ENCODE results near the gene IFI16.

The IFI16 gene

GRCh38 chr1:159084867-159085266 is 75.2 kb downstream of the IFI16 start:
- Histone ChIP-seq H3K27me3 (ENCODE audit: control insufficient read depth in 3 of 3, insufficient read depth in 3 of 3, low read depth in 1 of 3, low read length in 3 of 3) (no peaks in the 10 kb centered on the region), H3K36me3 (replicated peaks in 1 of 2; ENCODE audit: control insufficient read depth in 2 of 2, insufficient read depth in 2 of 2, low read length in 2 of 2) (no peaks in the 10 kb centered on the region), H2BK120ac (ENCODE audit: low read depth, low read length) (no peak overlapping the region), H3K14ac (ENCODE audit: low read length) (no peak overlapping the region), H2AFZ (ENCODE audit: low read length) (no peak overlapping the region), H2BK12ac (ENCODE audit: low read length) (no peak overlapping the region), H3K4ac (ENCODE audit: low read length) (no peak overlapping the region), H3K27ac (replicated peaks; ENCODE audit: low read length) (no peak overlapping the region), H3K4me1 (ENCODE audit: control insufficient read depth in 2 of 2, insufficient read depth in 1 of 2, low read depth in 1 of 2, low read length in 2 of 2) (no peaks in the 10 kb centered on the region), H3K4me3 (ENCODE audit: low read length in 2 of 2) (no peak overlapping the region), H4K8ac (ENCODE audit: low read depth, low read length) (no peak overlapping the region), H2BK15ac (ENCODE audit: low read length) (no peak overlapping the region), H3K79me1 (ENCODE audit: low read depth, low read length) (no peaks in the 10 kb centered on the region), H2BK5ac (ENCODE audit: low read length) (no peak overlapping the region), H3K18ac (ENCODE audit: low read length) (no peak overlapping the region), H2AK5ac (ENCODE audit: low read depth, low read length) (no peak overlapping the region), H3K23ac (ENCODE audit: low read depth, low read length, poor library complexity) (no peak overlapping the region), H3K4me2 (ENCODE audit: insufficient read depth, low read length, poor library complexity, severe bottlenecking) (no peak overlapping the region), H3K9ac (ENCODE audit: low read depth, low read length, poor library complexity) (no peak overlapping the region), H3K9me3 (replicated peaks in 1 of 2; ENCODE audit: control insufficient read depth in 2 of 2, insufficient read depth in 1 of 2, low read depth in 1 of 2, low read length in 2 of 2) (no peaks in the 10 kb centered on the region), H4K91ac (ENCODE audit: low read depth, low read length, poor library complexity) (no peak overlapping the region)
- WGBS, 2 donors (ENCODE audit: extremely low coverage in 2 of 2, insufficient read length in 2 of 2, insufficient replicate concordance in 1 of 2) = no CpG with 5 or more reads among the region's 3 CpGs
- DNase-seq (ENCODE audit: low spot score) = no peak

GRCh38 chr1:159088050-159088449 is 78.3 kb downstream of the IFI16 start:
- H2AFZ ChIP-seq (ENCODE audit: low read length) = no peak overlapping the region
- H3K36me3 ChIP-seq (replicated peaks in 1 of 2; ENCODE audit: control insufficient read depth in 2 of 2, insufficient read depth in 2 of 2, low read length in 2 of 2) = no peaks in the 10 kb centered on the region
- no peak overlapping the region for H3K9ac ChIP-seq (ENCODE audit: low read depth, low read length, poor library complexity)
- H3K27me3 ChIP-seq (ENCODE audit: control insufficient read depth in 3 of 3, insufficient read depth in 3 of 3, low read depth in 1 of 3, low read length in 3 of 3) = no peaks in the 10 kb centered on the region
- no peak overlapping the region for H3K23ac ChIP-seq (ENCODE audit: low read depth, low read length, poor library complexity)
- H2BK12ac ChIP-seq (ENCODE audit: low read length) = no peak overlapping the region
- H3K4me3 ChIP-seq (ENCODE audit: low read length in 2 of 2) = no peak overlapping the region
- H3K18ac ChIP-seq (ENCODE audit: low read length) = no peak overlapping the region
- peaks cover 0 to 1% of the 10 kb centered on the region in 2 donors for H3K4me1 ChIP-seq (ENCODE audit: control insufficient read depth in 2 of 2, insufficient read depth in 1 of 2, low read depth in 1 of 2, low read length in 2 of 2)
- H2BK5ac ChIP-seq (ENCODE audit: low read length) = no peak overlapping the region
- no peak for DNase-seq (ENCODE audit: low spot score)
- no peak overlapping the region for H2AK5ac ChIP-seq (ENCODE audit: low read depth, low read length)
- no peak overlapping the region for H3K14ac ChIP-seq (ENCODE audit: low read length)
- H3K4me2 ChIP-seq (ENCODE audit: insufficient read depth, low read length, poor library complexity, severe bottlenecking) = no peak overlapping the region
- no peaks in the 10 kb centered on the region for H3K9me3 ChIP-seq (replicated peaks in 1 of 2; ENCODE audit: control insufficient read depth in 2 of 2, insufficient read depth in 1 of 2, low read depth in 1 of 2, low read length in 2 of 2)
- H3K4ac ChIP-seq (ENCODE audit: low read length) = no peak overlapping the region
- H4K8ac ChIP-seq (ENCODE audit: low read depth, low read length) = no peak overlapping the region
- no peak overlapping the region for H3K27ac ChIP-seq (replicated peaks; ENCODE audit: low read length)
- no peaks in the 10 kb centered on the region for H3K79me1 ChIP-seq (ENCODE audit: low read depth, low read length)
- no peak overlapping the region for H4K91ac ChIP-seq (ENCODE audit: low read depth, low read length, poor library complexity)
- H2BK120ac ChIP-seq (ENCODE audit: low read depth, low read length) = no peak overlapping the region
- H2BK15ac ChIP-seq (ENCODE audit: low read length) = no peak overlapping the region
- WGBS, 2 donors (ENCODE audit: extremely low coverage in 2 of 2, insufficient read length in 2 of 2, insufficient replicate concordance in 1 of 2) = no CpG with 5 or more reads among the region's 2 CpGs

- Histone ChIP-seq H4K91ac (ENCODE audit: low read depth, low read length, poor library complexity) (no peak overlapping the region), H3K4ac (ENCODE audit: low read length) (no peak overlapping the region), H3K36me3 (replicated peaks in 1 of 2; ENCODE audit: control insufficient read depth in 2 of 2, insufficient read depth in 2 of 2, low read length in 2 of 2) (no peaks in the 10 kb centered on the region), H3K18ac (ENCODE audit: low read length) (no peak overlapping the region), H3K4me1 (ENCODE audit: control insufficient read depth in 2 of 2, insufficient read depth in 1 of 2, low read depth in 1 of 2, low read length in 2 of 2) (peaks cover 0 to 1% of the 10 kb centered on the region in 2 donors), H3K4me3 (ENCODE audit: low read length in 2 of 2) (no peak overlapping the region), H3K79me1 (ENCODE audit: low read depth, low read length) (no peaks in the 10 kb centered on the region), H3K27me3 (ENCODE audit: control insufficient read depth in 3 of 3, insufficient read depth in 3 of 3, low read depth in 1 of 3, low read length in 3 of 3) (no peaks in the 10 kb centered on the region), H2AFZ (ENCODE audit: low read length) (no peak overlapping the region), H3K14ac (ENCODE audit: low read length) (no peak overlapping the region), H2AK5ac (ENCODE audit: low read depth, low read length) (no peak overlapping the region), H3K9me3 (replicated peaks in 1 of 2; ENCODE audit: control insufficient read depth in 2 of 2, insufficient read depth in 1 of 2, low read depth in 1 of 2, low read length in 2 of 2) (no peaks in the 10 kb centered on the region), H3K4me2 (ENCODE audit: insufficient read depth, low read length, poor library complexity, severe bottlenecking) (no peak overlapping the region), H2BK5ac (ENCODE audit: low read length) (no peak overlapping the region), H2BK120ac (ENCODE audit: low read depth, low read length) (no peak overlapping the region), H3K27ac (replicated peaks; ENCODE audit: low read length) (no peak overlapping the region), H3K9ac (ENCODE audit: low read depth, low read length, poor library complexity) (no peak overlapping the region), H2BK12ac (ENCODE audit: low read length) (no peak overlapping the region), H2BK15ac (ENCODE audit: low read length) (no peak overlapping the region), H4K8ac (ENCODE audit: low read depth, low read length) (no peak overlapping the region), H3K23ac (ENCODE audit: low read depth, low read length, poor library complexity) (no peak overlapping the region)
- WGBS, 2 donors (ENCODE audit: extremely low coverage in 2 of 2, insufficient read length in 2 of 2, insufficient replicate concordance in 1 of 2) = 100% methylated on average over 1 of the region's 6 CpGs
- DNase-seq (ENCODE audit: low spot score) = no peak
These were observed 79.0 kb downstream of the IFI16 start for GRCh38 chr1:159088546-159089183.

GRCh38 chr1:159089184-159089791 is 79.6 kb downstream of the IFI16 start:
- Histone ChIP-seq H3K27ac (replicated peaks; ENCODE audit: low read length) (no peak overlapping the region), H3K4me1 (ENCODE audit: control insufficient read depth in 2 of 2, insufficient read depth in 1 of 2, low read depth in 1 of 2, low read length in 2 of 2) (peaks cover 0 to 1% of the 10 kb centered on the region in 2 donors), H3K9me3 (replicated peaks in 1 of 2; ENCODE audit: control insufficient read depth in 2 of 2, insufficient read depth in 1 of 2, low read depth in 1 of 2, low read length in 2 of 2) (no peaks in the 10 kb centered on the region), H3K4me3 (ENCODE audit: low read length in 2 of 2) (no peak overlapping the region), H2AFZ (ENCODE audit: low read length) (no peak overlapping the region), H3K9ac (ENCODE audit: low read depth, low read length, poor library complexity) (no peak overlapping the region), H3K18ac (ENCODE audit: low read length) (no peak overlapping the region), H2BK12ac (ENCODE audit: low read length) (no peak overlapping the region), H4K8ac (ENCODE audit: low read depth, low read length) (no peak overlapping the region), H3K23ac (ENCODE audit: low read depth, low read length, poor library complexity) (no peak overlapping the region), H2BK15ac (ENCODE audit: low read length) (no peak overlapping the region), H3K36me3 (replicated peaks in 1 of 2; ENCODE audit: control insufficient read depth in 2 of 2, insufficient read depth in 2 of 2, low read length in 2 of 2) (no peaks in the 10 kb centered on the region), H2BK5ac (ENCODE audit: low read length) (no peak overlapping the region), H4K91ac (ENCODE audit: low read depth, low read length, poor library complexity) (no peak overlapping the region), H2AK5ac (ENCODE audit: low read depth, low read length) (no peak overlapping the region), H3K4ac (ENCODE audit: low read length) (no peak overlapping the region), H3K4me2 (ENCODE audit: insufficient read depth, low read length, poor library complexity, severe bottlenecking) (no peak overlapping the region), H2BK120ac (ENCODE audit: low read depth, low read length) (no peak overlapping the region), H3K27me3 (ENCODE audit: control insufficient read depth in 3 of 3, insufficient read depth in 3 of 3, low read depth in 1 of 3, low read length in 3 of 3) (no peaks in the 10 kb centered on the region), H3K79me1 (ENCODE audit: low read depth, low read length) (no peaks in the 10 kb centered on the region), H3K14ac (ENCODE audit: low read length) (no peak overlapping the region)
- WGBS, 2 donors (ENCODE audit: extremely low coverage in 2 of 2, insufficient read length in 2 of 2, insufficient replicate concordance in 1 of 2) = no CpG with 5 or more reads among the region's 4 CpGs
- no peak for DNase-seq (ENCODE audit: low spot score)
